H1 (cell line): ENCODE measurements around the gene PLPPR1. TPM values are rescaled to one million over a fixed set of nuclear protein-coding genes. Genes with fewer than 3 reads are reported as not detected.

ENCODE experiments used
- CTCF ChIA-PET: fragments of 300-600 bp; sonication (Branson Sonifier 250); formaldehyde crosslinking; loops from one replicate; lab custom pipeline; 2021; ENCODE audit not compliant: partially characterized antibody; lab: Charles Lee
- POLR2A ChIA-PET: fragments of 300-600 bp; sonication (Branson Sonifier 250); formaldehyde crosslinking; loops from one replicate; lab custom pipeline; 2021; ENCODE audit warnings: inconsistent platforms; ENCODE audit not compliant: partially characterized antibody; lab: Charles Lee
- DNase-seq, 2 experiments: peaks; one replicate each; pipeline versions ENCODE4 v3.0.0 to v3.0.0-alpha.2; 2010 to 2022; ENCODE audit warnings: low spot score in 2 of 2, low read depth in 1 of 2, mixed read lengths in 1 of 2
- FAIRE-seq: peaks from 2 replicates; lab custom pipeline; 2011; peaks lifted over from hg19 to GRCh38; lab: Jason Lieb, UNC
- H2AFZ ChIP-seq: 2 replicates; pipeline ENCODE4 v1.8.1; 2012; ENCODE audit warnings: low read length, inconsistent platforms
- H2AK5ac ChIP-seq: 2 replicates; pipeline ENCODE4 v1.6.1; 2013; ENCODE audit warnings: low read depth, low read length
- H2BK120ac ChIP-seq: replicated peaks from 2 replicates; pipeline ENCODE3; 2013; ENCODE audit warnings: low read depth, low read length, inconsistent platforms
- H2BK12ac ChIP-seq: 2 replicates; pipeline ENCODE4 v1.6.1; 2013; ENCODE audit warnings: low read depth, low read length
- H2BK15ac ChIP-seq: 2 replicates; pipeline ENCODE4 v1.6.1; 2013; ENCODE audit warnings: low read length
- H2BK20ac ChIP-seq: 2 replicates; pipeline ENCODE4 v1.6.1; 2013; ENCODE audit warnings: low read length
- H2BK5ac ChIP-seq: 2 replicates; pipeline ENCODE4 v1.6.1; 2013; ENCODE audit warnings: low read depth, low read length
- H3K14ac ChIP-seq: 2 replicates; pipeline ENCODE4 v1.6.1; 2013; ENCODE audit warnings: inconsistent platforms; ENCODE audit not compliant: insufficient read length
- H3K18ac ChIP-seq: 2 replicates; pipeline ENCODE4 v1.6.1; 2013; ENCODE audit warnings: low read length; ENCODE audit errors: extremely low read depth
- H3K23ac ChIP-seq: 2 replicates; pipeline ENCODE4 v1.6.1; 2013; ENCODE audit warnings: inconsistent platforms; ENCODE audit not compliant: insufficient read length
- H3K23me2 ChIP-seq: 2 replicates; pipeline ENCODE4 v1.6.1; 2013; ENCODE audit warnings: low read depth, low read length
- H3K27ac ChIP-seq: 2 replicates; pipeline ENCODE4 v1.6.1; 2011; ENCODE audit warnings: low read depth, low read length, inconsistent platforms
- H3K27me3 ChIP-seq, 4 experiments: replicated peaks in 1 of 4; 1 replicate in 1 of 4; 2 replicates in 3 of 4; pipeline versions ENCODE4 v1.6.1 to v1.8.1; 2011 to 2013; ENCODE audit warnings: low read length in 3 of 4, mild to moderate bottlenecking in 3 of 4, inconsistent platforms in 2 of 4, mixed read lengths in 2 of 4, moderate library complexity in 1 of 4; ENCODE audit not compliant: control insufficient read depth in 3 of 4, insufficient read depth in 3 of 4; ENCODE audit errors: extremely low read depth in 1 of 4
- H3K36me3 ChIP-seq, 4 experiments: 2 replicates each; pipeline versions ENCODE4 v1.6.1 to v1.8.1; 2011 to 2013; ENCODE audit warnings: mild to moderate bottlenecking in 4 of 4, low read length in 3 of 4, moderate library complexity in 2 of 4, control low read depth in 1 of 4, inconsistent platforms in 1 of 4; ENCODE audit not compliant: insufficient read depth in 4 of 4, control insufficient read depth in 2 of 4
- H3K4ac ChIP-seq: replicated peaks from 2 replicates; pipeline ENCODE3; 2013; ENCODE audit warnings: low read length, low read depth, mixed read lengths, inconsistent platforms; ENCODE audit not compliant: insufficient read length
- H3K4me1 ChIP-seq, 4 experiments: replicated peaks in 1 of 4; 1 replicate in 1 of 4; 2 replicates in 3 of 4; pipeline versions ENCODE4 v1.6.1 to v1.8.1; 2011 to 2013; ENCODE audit warnings: low read length in 3 of 4, inconsistent platforms in 2 of 4, mixed read lengths in 1 of 4; ENCODE audit not compliant: insufficient read depth in 4 of 4, control insufficient read depth in 3 of 4
- H3K4me2 ChIP-seq, 2 experiments: 2 replicates each; pipeline versions ENCODE4 v1.6.1 to v1.8.1; 2011 to 2013; ENCODE audit warnings: low read depth in 2 of 2, low read length in 2 of 2, control low read depth in 1 of 2, inconsistent platforms in 1 of 2, mild to moderate bottlenecking in 1 of 2; ENCODE audit not compliant: insufficient read depth in 1 of 2
- H3K4me3 ChIP-seq, 4 experiments: fragments of 200-600, 300-600 bp in 1 of 4; sonication (generic), shearing (Covaris generic), sonication (Bioruptor Twin) in 1 of 4; 2 replicates each; pipeline versions ENCODE4 v1.5.1 to v1.8.1; 2011 to 2016; ENCODE audit warnings: low read length in 4 of 4, low read depth in 3 of 4, control low read depth in 2 of 4, inconsistent platforms in 2 of 4, mild to moderate bottlenecking in 2 of 4, mixed read lengths in 1 of 4, moderate library complexity in 1 of 4; ENCODE audit not compliant: insufficient read depth in 2 of 4; ENCODE audit errors: extremely low read depth in 1 of 4
- H3K56ac ChIP-seq: replicated peaks from 2 replicates; pipeline ENCODE3; 2013; ENCODE audit warnings: low read depth, mild to moderate bottlenecking, mixed read lengths, low read length, inconsistent platforms; ENCODE audit not compliant: insufficient read length
- H3K79me1 ChIP-seq: 2 replicates; pipeline ENCODE4 v1.6.1; 2013; ENCODE audit warnings: low read depth, low read length, control low read depth
- H3K79me2 ChIP-seq, 2 experiments: 2 replicates each; pipeline versions ENCODE4 v1.6.1 to v1.8.1; 2012 to 2013; ENCODE audit warnings: low read length in 2 of 2, mild to moderate bottlenecking in 2 of 2, inconsistent platforms in 1 of 2; ENCODE audit not compliant: insufficient read depth in 2 of 2, control insufficient read depth in 1 of 2
- H3K9ac ChIP-seq, 4 experiments: replicated peaks in 1 of 4; 1 replicate in 1 of 4; 2 replicates in 3 of 4; pipeline versions ENCODE4 v1.6.1 to v1.8.1; 2011 to 2013; ENCODE audit warnings: low read depth in 3 of 4, low read length in 3 of 4, control low read depth in 2 of 4, mild to moderate bottlenecking in 2 of 4, moderate library complexity in 2 of 4, inconsistent platforms in 1 of 4; ENCODE audit errors: extremely low read depth in 1 of 4
- H3K9me3 ChIP-seq, 2 experiments: 2 replicates each; pipeline versions ENCODE4 v1.6.1 to v1.8.1; 2012 to 2013; ENCODE audit warnings: mild to moderate bottlenecking in 2 of 2, moderate library complexity in 2 of 2, control low read depth in 1 of 2, inconsistent platforms in 1 of 2, low read depth in 1 of 2, low read length in 1 of 2, mixed read lengths in 1 of 2; ENCODE audit not compliant: insufficient read depth in 2 of 2
- H4K20me1 ChIP-seq, 2 experiments: replicated peaks in 1 of 2; 2 replicates each; pipeline versions ENCODE3 to v1.8.1; 2011 to 2013; ENCODE audit warnings: inconsistent platforms in 2 of 2, low read length in 2 of 2, mild to moderate bottlenecking in 1 of 2; ENCODE audit not compliant: insufficient read depth in 2 of 2, control insufficient read depth in 1 of 2
- H4K5ac ChIP-seq: 2 replicates; pipeline ENCODE4 v1.6.1; 2013; ENCODE audit warnings: low read length, low read depth, mixed read lengths, inconsistent platforms; ENCODE audit not compliant: insufficient read length
- H4K8ac ChIP-seq: 2 replicates; pipeline ENCODE4 v1.8.0; 2013; ENCODE audit warnings: mild to moderate bottlenecking, moderate library complexity, low read length, inconsistent platforms; ENCODE audit not compliant: insufficient read depth; ENCODE audit errors: extremely low read depth
- H4K91ac ChIP-seq: replicated peaks from 2 replicates; pipeline ENCODE3; 2013; ENCODE audit warnings: low read length, mixed read lengths, inconsistent platforms; ENCODE audit not compliant: insufficient read length
- ASH2L ChIP-seq: fragments of 200-600, 300-600 bp; sonication (generic); IDR thresholded peaks from one replicate; pipeline ENCODE4 v1.7.1; 2017; ENCODE audit warnings: low read length
- BACH1 ChIP-seq: IDR thresholded peaks from 2 replicates; pipeline ENCODE4 v1.6.1; 2012; ENCODE audit warnings: low read length, improper control_type of control experiment
- BCL11A ChIP-seq, 2 experiments: IDR thresholded peaks; one replicate each; pipeline ENCODE4 v1.6.1; 2011; ENCODE audit warnings: low read depth in 2 of 2, low read length in 2 of 2, mild to moderate bottlenecking in 2 of 2
- BRCA1 ChIP-seq: IDR thresholded peaks from 2 replicates; pipeline ENCODE4 v1.6.1; 2012; ENCODE audit warnings: low read depth, low read length, improper control_type of control experiment
- CBX8 ChIP-seq: fragments of 300-800, 300-1000 bp; sonication (generic); IDR thresholded peaks from 2 replicates; pipeline ENCODE4 v1.7.1; 2016; ENCODE audit warnings: low read depth, low read length, borderline replicate concordance
- CHD1 ChIP-seq: IDR thresholded peaks from 2 replicates; pipeline ENCODE4 v1.6.1; 2012; ENCODE audit warnings: low read depth, low read length, improper control_type of control experiment
- CREB1 ChIP-seq: IDR thresholded peaks from 2 replicates; pipeline ENCODE4 v1.6.1; 2012; ENCODE audit warnings: inconsistent platforms
- KDM1A ChIP-seq: fragments of 200-600, 300-600 bp; sonication (generic); IDR thresholded peaks from 2 replicates; pipeline ENCODE4 v1.7.1; 2016; ENCODE audit warnings: mild to moderate bottlenecking, low read length, borderline replicate concordance
- MAFK ChIP-seq: IDR thresholded peaks from 2 replicates; pipeline ENCODE4 v1.6.1; 2012; ENCODE audit warnings: low read depth, mild to moderate bottlenecking, improper control_type of control experiment, low read length
- POU5F1 ChIP-seq: IDR thresholded peaks from 2 replicates; pipeline ENCODE4 v1.6.1; 2011; ENCODE audit warnings: low read depth, mild to moderate bottlenecking, low read length, moderate library complexity
- SP1 ChIP-seq: IDR thresholded peaks from 2 replicates; pipeline ENCODE4 v1.6.1; 2011; ENCODE audit warnings: low read depth, low read length
- SP4 ChIP-seq: IDR thresholded peaks from 2 replicates; pipeline ENCODE4 v1.6.1; 2012; ENCODE audit warnings: low read length, inconsistent platforms
- WGBS, 2 experiments: shearing (Covaris generic) in 1 of 2; methylation state at CpG; one replicate each; pipeline versions ENCODE4 v1.1.6 to v1.1.7; 2013 to 2015; ENCODE audit warnings: low lambda C conversion rate in 2 of 2, mixed read lengths in 2 of 2, inconsistent platforms in 1 of 2, low coverage in 1 of 2, missing lambda C conversion rate in 1 of 2; ENCODE audit not compliant: insufficient replicate concordance in 2 of 2, insufficient coverage in 1 of 2, insufficient read length in 1 of 2; ENCODE audit errors: extremely low coverage in 1 of 2, missing lambda C conversion rate in 1 of 2; 5-methylcytosine and 5-hydroxymethylcytosine counted together
- polyA plus RNA-seq, 7 experiments: library from polyadenylated mRNA; depleted of rRNA in 3 of 7; stranded (reverse) in 5 of 7; unstranded in 2 of 7; fragments of >200 nt in 5 of 7; fragments of 200-250 nt in 2 of 7; gene quantifications; 1 replicate in 5 of 7; 2 replicates in 1 of 7; 4 replicates in 1 of 7; pipeline versions ENCODE4 v1.2.1 to v1.2.3, GENCODE V29; 2011 to 2013; ENCODE audit warnings: missing spikeins in 2 of 7, mixed read lengths in 2 of 7
- total RNA-seq: library from RNA; stranded (reverse); fragmentation: NEBNext Ultra II Directional; extraction: Animal tissue kit (Norgen Biotek cat#: 25700); gene quantifications from 2 replicates; pipeline ENCODE4 v1.2.1, GENCODE V29; 2021

Gene PLPPR1
- total and polyA plus RNA-seq, 2 of the 8 experiments (the other 6 are each of a cell fraction or from before 2014, with no cell fraction given): 1.4 to 1.8 TPM

- FAIRE-seq: no peak
Observed at GRCh38 chr9:101332362-101332761, 303.8 kb downstream of the PLPPR1 start.

More at GRCh38 chr9:101332362-101332761, 303.8 kb downstream of the PLPPR1 start:
- Histone ChIP-seq H3K9ac (no peak overlapping the region), H3K4me2 (no peak overlapping the region), H3K27ac (no peak overlapping the region), H3K4me1 (no peaks in the 10 kb centered on the region), H3K14ac (no peak overlapping the region), H4K5ac (no peak overlapping the region), H3K27me3 (no peaks in the 10 kb centered on the region), H4K20me1 (no peaks in the 10 kb centered on the region), H2AFZ (no peak overlapping the region), H3K23me2 (no peaks in the 10 kb centered on the region), H3K79me2 (no peaks in the 10 kb centered on the region), H2BK120ac (no peak overlapping the region), H3K36me3 (no peaks in the 10 kb centered on the region), H2AK5ac (no peak overlapping the region), H3K56ac (no peak overlapping the region), H3K4ac (no peak overlapping the region), H3K9me3 (peaks cover 0 to 3% of the 10 kb centered on the region in 2 experiments; a peak in 1 of 4 replicates), H4K8ac (no peak overlapping the region), H2BK5ac (no peak overlapping the region), H2BK12ac (no peak overlapping the region), H2BK20ac (no peak overlapping the region), H3K79me1 (no peaks in the 10 kb centered on the region), H3K23ac (no peak overlapping the region), H3K4me3 (no peak overlapping the region), H4K91ac (no peak overlapping the region), H2BK15ac (no peak overlapping the region), H3K18ac (no peak overlapping the region)
- DNase-seq: no peak
- POLR2A ChIA-PET: no interaction called here
- 65% methylated on average over 1 of the region's 1 CpG; no CpG with 5 or more reads in 1 of the 2 experiments for WGBS, 2 experiments
- TF ChIP-seq BCL11A (IDR thresholded peaks at IDR 0.05; ENCODE audit: low read depth in 2 of 2, low read length in 2 of 2) (no peak), SP4 (no peak), KDM1A (no peak), CREB1 (no peak), CHD1 (no peak), BRCA1 (no peak), CBX8 (no peak), BACH1 (no peak), POU5F1 (no peak), ASH2L (no peak), MAFK (no peak), SP1 (no peak)
- CTCF ChIA-PET: no interaction called here
